ENCODE data around the gene RNF223.
A peak's percentile ranks its signal among the peaks of the same experiment; 100 is the strongest.

Gene RNF223

DNA sequence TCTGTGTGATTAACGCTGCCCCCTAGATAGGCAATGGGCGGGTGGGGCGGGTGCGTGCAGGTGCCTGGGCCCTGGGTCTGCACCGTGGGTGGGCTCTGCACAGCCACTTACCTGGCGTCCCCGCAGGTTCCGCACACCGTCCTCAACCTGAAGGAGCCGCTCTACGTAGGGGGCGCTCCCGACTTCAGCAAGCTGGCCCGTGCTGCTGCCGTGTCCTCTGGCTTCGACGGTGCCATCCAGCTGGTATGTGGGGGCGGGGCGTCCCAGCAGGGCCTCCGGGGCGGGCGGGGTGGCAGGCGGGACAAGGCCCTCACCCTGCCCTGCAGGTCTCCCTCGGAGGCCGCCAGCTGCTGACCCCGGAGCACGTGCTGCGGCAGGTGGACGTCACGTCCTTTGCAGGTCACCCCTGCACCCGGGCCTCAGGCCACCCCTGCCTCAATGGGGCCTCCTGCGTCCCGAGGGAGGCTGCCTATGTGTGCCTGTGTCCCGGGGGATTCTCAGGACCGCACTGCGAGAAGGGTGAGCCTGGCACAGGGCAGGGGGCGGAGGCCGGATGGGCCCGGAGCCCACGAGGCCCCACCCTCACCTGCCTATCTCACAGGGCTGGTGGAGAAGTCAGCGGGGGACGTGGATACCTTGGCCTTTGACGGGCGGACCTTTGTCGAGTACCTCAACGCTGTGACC, 22.8 kb downstream of the RNF223 start:
- no peaks in the 10 kb centered on the region for H3K27me3 ChIP-seq (ENCODE audit: low read depth, low read length)
- H3K9me3 ChIP-seq (ENCODE audit: insufficient read depth, low read length), result no peaks in the 10 kb centered on the region
- no peaks in the 10 kb centered on the region for H3K36me3 ChIP-seq (replicated peaks; ENCODE audit: low read depth, low read length)
- H4K20me1 ChIP-seq (ENCODE audit: insufficient read depth, low read length), result no peaks in the 10 kb centered on the region
- peaks cover 6% of the 10 kb centered on the region for H3K4me1 ChIP-seq (ENCODE audit: low read length)
- H3K79me2 ChIP-seq (ENCODE audit: low read length), result no peaks in the 10 kb centered on the region
- H3K27ac ChIP-seq (ENCODE audit: low read length), result no peak overlapping the region; the same call in 1 of the 2 replicates
- peak overlapping the region; percentile 91 for H3K4me2 ChIP-seq (ENCODE audit: low read length)
- peak overlapping the region; percentile 76 for H3K4me3 ChIP-seq (ENCODE audit: low read length)
- no peak overlapping the region for H2AFZ ChIP-seq (ENCODE audit: low read depth, low read length)
- no peak overlapping the region for H3K9ac ChIP-seq (ENCODE audit: low read length)
- TF ChIP-seq CTCF (IDR thresholded peaks at IDR 0.05; ENCODE audit: low read depth, low read length) (no peak), EZH2phosphoT487 (IDR thresholded peaks at IDR 0.05; ENCODE audit: low read depth) (no peak)

GRCh38 chr1:1050577-1051052, 23.5 kb downstream of the RNF223 start:
- no peak overlapping the region for H3K9ac ChIP-seq (ENCODE audit: low read length)
- H3K79me2 ChIP-seq (ENCODE audit: low read length), result no peaks in the 10 kb centered on the region
- H3K4me1 ChIP-seq (ENCODE audit: low read length), result peaks cover 6% of the 10 kb centered on the region
- TF ChIP-seq CTCF (IDR thresholded peaks at IDR 0.05; ENCODE audit: low read depth, low read length) (no peak; the same call in 1 of the 2 replicates), EZH2phosphoT487 (IDR thresholded peaks at IDR 0.05; ENCODE audit: low read depth) (no peak)
- no peak overlapping the region; the same call in 1 of the 2 replicates for H3K27ac ChIP-seq (ENCODE audit: low read length)
- H2AFZ ChIP-seq (ENCODE audit: low read depth, low read length), result no peak overlapping the region
- peak overlapping the region; percentile 91 for H3K4me2 ChIP-seq (ENCODE audit: low read length)
- H4K20me1 ChIP-seq (ENCODE audit: insufficient read depth, low read length), result no peaks in the 10 kb centered on the region
- no peaks in the 10 kb centered on the region for H3K27me3 ChIP-seq (ENCODE audit: low read depth, low read length)
- no peaks in the 10 kb centered on the region for H3K36me3 ChIP-seq (replicated peaks; ENCODE audit: low read depth, low read length)
- peak overlapping the region; percentile 76 for H3K4me3 ChIP-seq (ENCODE audit: low read length)
- no peaks in the 10 kb centered on the region for H3K9me3 ChIP-seq (ENCODE audit: insufficient read depth, low read length)

DNA sequence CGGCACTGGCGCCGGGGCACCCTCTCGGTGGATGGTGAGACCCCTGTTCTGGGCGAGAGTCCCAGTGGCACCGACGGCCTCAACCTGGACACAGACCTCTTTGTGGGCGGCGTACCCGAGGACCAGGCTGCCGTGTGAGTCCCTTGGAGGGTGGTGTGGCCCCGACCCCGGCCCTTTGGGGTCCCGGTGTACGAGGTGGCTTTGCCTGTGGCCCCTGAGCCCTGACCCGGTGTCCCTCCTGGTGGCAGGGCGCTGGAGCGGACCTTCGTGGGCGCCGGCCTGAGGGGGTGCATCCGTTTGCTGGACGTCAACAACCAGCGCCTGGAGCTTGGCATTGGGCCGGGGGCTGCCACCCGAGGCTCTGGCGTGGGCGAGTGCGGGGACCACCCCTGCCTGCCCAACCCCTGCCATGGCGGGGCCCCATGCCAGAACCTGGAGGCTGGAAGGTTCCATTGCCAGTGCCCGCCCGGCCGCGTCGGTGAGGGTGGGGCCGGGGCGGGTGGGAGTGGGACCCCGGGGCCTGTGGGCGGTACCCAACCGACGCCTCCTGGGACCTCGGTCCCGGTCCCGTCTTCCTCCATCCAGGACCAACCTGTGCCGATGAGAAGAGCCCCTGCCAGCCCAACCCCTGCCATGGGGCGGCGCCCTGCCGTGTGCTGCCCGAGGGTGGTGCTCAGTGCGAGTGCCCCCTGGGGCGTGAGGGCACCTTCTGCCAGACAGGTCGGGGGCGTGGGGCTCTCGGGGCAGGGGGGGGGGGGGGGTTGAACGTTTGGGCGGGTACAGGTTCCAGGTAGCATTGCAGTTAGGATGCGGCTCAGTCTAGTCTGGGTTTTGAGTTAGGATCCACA, 24.6 kb downstream of the RNF223 start:
- H2AFZ ChIP-seq (ENCODE audit: low read depth, low read length), result no peak overlapping the region
- no peaks in the 10 kb centered on the region for H3K27me3 ChIP-seq (ENCODE audit: low read depth, low read length)
- no peaks in the 10 kb centered on the region for H3K36me3 ChIP-seq (replicated peaks; ENCODE audit: low read depth, low read length)

More for the DNA sequence above, 24.6 kb downstream of the RNF223 start:
- no peak overlapping the region for H3K9ac ChIP-seq (ENCODE audit: low read length)
- H3K79me2 ChIP-seq (ENCODE audit: low read length), result no peaks in the 10 kb centered on the region
- no peak for TF ChIP-seq CTCF (IDR thresholded peaks at IDR 0.05; ENCODE audit: low read depth, low read length)
- TF ChIP-seq EZH2phosphoT487 (IDR thresholded peaks at IDR 0.05; ENCODE audit: low read depth), result no peak
- no peak overlapping the region for H3K4me3 ChIP-seq (ENCODE audit: low read length)
- H3K27ac ChIP-seq (ENCODE audit: low read length), result no peak overlapping the region
- no peaks in the 10 kb centered on the region for H4K20me1 ChIP-seq (ENCODE audit: insufficient read depth, low read length)
- H3K4me2 ChIP-seq (ENCODE audit: low read length), result no peak overlapping the region
- H3K4me1 ChIP-seq (ENCODE audit: low read length), result peaks cover 6% of the 10 kb centered on the region
- no peaks in the 10 kb centered on the region for H3K9me3 ChIP-seq (ENCODE audit: insufficient read depth, low read length)

Measured in OCI-LY3 (cell line).